Measurements from ENCODE around the gene CGB3. TPM values are rescaled to one million over a fixed set of nuclear protein-coding genes. Genes with fewer than 3 reads are reported as not detected.
"Not testable (repeated sequence)": the region's sequence is repeated elsewhere in the genome, so short reads cannot be mapped to it uniquely, and the experiment has no call there.

The CGB3 gene
- total RNA-seq, 2 donors from 2014 or later: not detected

DNA sequence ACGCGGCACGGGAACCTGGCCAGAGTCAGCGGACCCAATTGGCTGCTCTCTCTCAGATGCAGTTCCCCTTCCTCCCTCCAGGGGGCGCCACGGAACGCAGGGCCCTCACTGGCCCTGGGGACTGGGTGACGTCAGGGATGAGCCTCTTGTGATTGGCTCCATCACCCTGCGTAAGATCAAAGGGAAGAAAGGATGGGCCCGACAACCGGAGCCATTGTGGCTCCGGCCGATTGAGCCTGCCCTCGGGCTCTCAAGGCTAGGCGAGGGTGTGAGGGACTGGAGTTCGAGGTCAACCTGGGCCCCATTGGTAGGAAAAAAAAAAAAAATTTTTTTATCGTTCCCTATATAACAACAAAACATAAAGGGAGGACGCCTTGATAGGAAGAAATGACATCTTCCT is 12.7 kb upstream of the CGB3 start, which contains the start of gene CGB1:
Gene CGB1 (minus strand): TSS at position 81 of the 400 bp plus-strand sequence. CDS start 184 bp downstream, outside the sequence.
- H3K27ac Mint-ChIP-seq; DNase-seq; ATAC-seq; H3K4me3 Mint-ChIP-seq; H3K4me1 Mint-ChIP-seq; H3K9me3 ChIP-seq (ENCODE audit: control insufficient read depth, low read length, poor library complexity, severe bottlenecking); H3K36me3 Mint-ChIP-seq (ENCODE audit: low read depth); H3K27me3 Mint-ChIP-seq: not testable (repeated sequence)

- H3K27ac Mint-ChIP-seq: peak within 1 kb of the TSS; percentile 75
- peak within 1 kb of the TSS; percentile 58 for H3K4me3 Mint-ChIP-seq
- peak; percentile 79 for ATAC-seq
- peaks cover 12% of the 10 kb centered on the region for H3K27me3 Mint-ChIP-seq
- H3K9me3 ChIP-seq (ENCODE audit: control insufficient read depth, low read length, poor library complexity, severe bottlenecking); H3K36me3 Mint-ChIP-seq (ENCODE audit: low read depth); H3K4me1 Mint-ChIP-seq: not testable (repeated sequence)
- peak in 2 of 3 donors; percentile 28 to 31 for DNase-seq
These were observed 7.6 kb upstream of the CGB3 start, which contains the start of gene CGB2 for GRCh38 chr19:49031642-49032301. Gene CGB2, plus strand, starts transcription at chr19:49031890. Its CDS starts 206 bp downstream, at chr19:49032096.

GRCh38 chr19:49030323-49030722 is 6.2 kb upstream of the CGB3 start:
- not testable (repeated sequence) for H3K4me3 Mint-ChIP-seq; H3K27ac Mint-ChIP-seq; ATAC-seq; H3K36me3 Mint-ChIP-seq (ENCODE audit: low read depth); DNase-seq; H3K9me3 ChIP-seq (ENCODE audit: control insufficient read depth, low read length, poor library complexity, severe bottlenecking); H3K4me1 Mint-ChIP-seq
- H3K27me3 Mint-ChIP-seq: peaks cover 12% of the 10 kb centered on the region

- not testable (repeated sequence) for H3K4me1 Mint-ChIP-seq; H3K27ac Mint-ChIP-seq; H3K9me3 ChIP-seq (ENCODE audit: control insufficient read depth, low read length, poor library complexity, severe bottlenecking); H3K36me3 Mint-ChIP-seq (ENCODE audit: low read depth); ATAC-seq; DNase-seq; H3K4me3 Mint-ChIP-seq
- peaks cover 12% of the 10 kb centered on the region for H3K27me3 Mint-ChIP-seq
These were observed 5.6 kb upstream of the CGB3 start for GRCh38 chr19:49029749-49030148.

DNA sequence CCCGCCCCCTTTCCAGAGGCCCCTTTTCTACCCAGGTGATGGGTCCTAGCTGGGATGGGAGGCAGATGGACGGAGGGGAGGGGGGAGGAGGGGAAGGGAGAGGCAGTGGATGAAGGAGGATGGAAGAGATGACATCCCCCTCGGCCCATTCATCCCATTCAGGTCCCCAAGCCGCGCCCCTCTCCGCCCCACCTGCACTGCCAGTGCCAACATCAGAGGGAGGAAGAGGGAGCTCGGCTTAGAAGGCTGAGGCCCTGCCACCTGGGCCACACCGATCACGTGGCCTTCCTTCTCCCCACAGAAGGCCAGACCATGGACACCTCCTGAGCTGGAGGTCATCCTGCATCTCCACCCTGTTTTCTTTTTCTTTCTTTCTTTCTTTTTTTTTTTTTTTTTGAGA is 4.6 kb upstream of the CGB3 start:
- H3K4me3 Mint-ChIP-seq; H3K36me3 Mint-ChIP-seq (ENCODE audit: low read depth); H3K27ac Mint-ChIP-seq; ATAC-seq; DNase-seq; H3K4me1 Mint-ChIP-seq; H3K9me3 ChIP-seq (ENCODE audit: control insufficient read depth, low read length, poor library complexity, severe bottlenecking): not testable (repeated sequence)
- H3K27me3 Mint-ChIP-seq: peaks cover 12% of the 10 kb centered on the region

GRCh38 chr19:49025599-49025998 is 1.5 kb upstream of the CGB3 start:
- not testable (repeated sequence) for H3K36me3 Mint-ChIP-seq (ENCODE audit: low read depth); H3K4me3 Mint-ChIP-seq; ATAC-seq; H3K9me3 ChIP-seq (ENCODE audit: control insufficient read depth, low read length, poor library complexity, severe bottlenecking); H3K27ac Mint-ChIP-seq; H3K4me1 Mint-ChIP-seq; DNase-seq
- peaks cover 13% of the 10 kb centered on the region for H3K27me3 Mint-ChIP-seq

GRCh38 chr19:49025088-49025487 is 955 bp upstream of the CGB3 start:
- H3K4me1 Mint-ChIP-seq: peaks cover 12% of the 10 kb centered on the region
- not testable (repeated sequence) for H3K4me3 Mint-ChIP-seq

DNA sequence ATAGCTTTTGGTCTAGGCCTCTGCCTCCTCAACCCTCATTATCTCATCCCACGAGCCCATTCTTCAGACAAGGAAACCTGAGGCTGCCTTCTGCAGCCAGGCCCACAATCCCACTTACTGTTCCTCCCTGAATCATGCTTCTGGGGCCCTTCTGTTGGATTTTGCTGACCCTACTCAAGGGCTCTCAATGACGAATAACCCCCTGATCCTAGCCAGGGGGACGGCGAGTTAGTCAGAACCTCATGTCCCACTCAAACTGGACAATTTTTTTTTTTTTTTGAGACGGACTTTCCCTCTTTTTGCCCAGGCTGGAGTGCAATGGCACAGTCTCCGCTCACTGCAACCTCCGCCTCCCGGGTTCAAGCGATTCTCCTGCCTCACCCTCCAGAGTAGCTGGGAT is 2.0 kb downstream of the CGB3 start:
- ATAC-seq (no peak), DNase-seq (no peak)
- peaks cover 22% of the 10 kb centered on the region for H3K4me1 Mint-ChIP-seq
- no peaks in the 10 kb centered on the region for H3K9me3 ChIP-seq (ENCODE audit: control insufficient read depth, low read length, poor library complexity, severe bottlenecking)
- no peaks in the 10 kb centered on the region for H3K36me3 Mint-ChIP-seq (ENCODE audit: low read depth)
- H3K27me3 Mint-ChIP-seq: peaks cover 9% of the 10 kb centered on the region
- H3K27ac Mint-ChIP-seq: no peak overlapping the region
- H3K4me3 Mint-ChIP-seq: no peak overlapping the region

More at GRCh38 chr19:49025088-49025487, 955 bp upstream of the CGB3 start:
- not testable (repeated sequence) for H3K9me3 ChIP-seq (ENCODE audit: control insufficient read depth, low read length, poor library complexity, severe bottlenecking); H3K36me3 Mint-ChIP-seq (ENCODE audit: low read depth); H3K27ac Mint-ChIP-seq; DNase-seq; ATAC-seq
- H3K27me3 Mint-ChIP-seq: peaks cover 13% of the 10 kb centered on the region

- H3K4me3 Mint-ChIP-seq: peak overlapping the region; percentile 64
- DNase-seq (no peak), ATAC-seq (no peak)
- H3K36me3 Mint-ChIP-seq (ENCODE audit: low read depth): no peaks in the 10 kb centered on the region
- peak overlapping the region; percentile 87 for H3K27ac Mint-ChIP-seq
- peaks cover 9% of the 10 kb centered on the region for H3K27me3 Mint-ChIP-seq
- no peaks in the 10 kb centered on the region for H3K9me3 ChIP-seq (ENCODE audit: control insufficient read depth, low read length, poor library complexity, severe bottlenecking)
- peaks cover 22% of the 10 kb centered on the region for H3K4me1 Mint-ChIP-seq
These were observed 2.9 kb downstream of the CGB3 start for GRCh38 chr19:49020931-49021895.

DNA sequence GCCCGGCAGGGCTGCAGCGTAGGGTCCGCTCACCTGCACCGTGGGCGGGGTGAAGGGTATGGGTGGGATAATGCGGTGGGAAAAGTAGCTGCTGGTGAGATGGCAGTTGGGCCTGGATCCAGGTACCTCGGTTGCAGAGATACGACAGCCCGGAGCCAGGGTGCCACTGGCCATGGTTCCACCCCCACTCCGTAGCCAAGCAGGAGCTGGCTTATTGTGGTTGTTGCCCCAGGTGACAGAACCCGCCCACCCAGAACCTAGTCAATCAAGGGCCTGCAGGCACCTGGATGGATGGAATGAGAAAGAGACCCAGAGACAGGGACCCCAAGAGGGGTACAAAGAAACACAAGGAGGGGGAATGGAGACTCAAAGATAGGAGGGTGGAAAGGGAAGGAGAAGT is 3.8 kb downstream of the CGB3 start:
- Mint-ChIP-seq H3K4me1 (peaks cover 22% of the 10 kb centered on the region), H3K27me3 (peaks cover 9% of the 10 kb centered on the region), H3K27ac (no peak overlapping the region), H3K4me3 (peak overlapping the region; percentile 55), H3K36me3 (ENCODE audit: low read depth) (no peaks in the 10 kb centered on the region)
- ATAC-seq (no peak), DNase-seq (no peak)
- H3K9me3 ChIP-seq (ENCODE audit: control insufficient read depth, low read length, poor library complexity, severe bottlenecking): no peaks in the 10 kb centered on the region

- Mint-ChIP-seq H3K27ac (peak overlapping the region; percentile 73), H3K4me3 (peak overlapping the region; percentile 94), H3K36me3 (ENCODE audit: low read depth) (no peaks in the 10 kb centered on the region), H3K4me1 (peaks cover 22% of the 10 kb centered on the region), H3K27me3 (peaks cover 9% of the 10 kb centered on the region)
- DNase-seq: peak; percentile 47 to 60 (median 59)
- ATAC-seq: peak; percentile 46
- H3K9me3 ChIP-seq (ENCODE audit: control insufficient read depth, low read length, poor library complexity, severe bottlenecking): no peaks in the 10 kb centered on the region
These were observed 4.7 kb downstream of the CGB3 start for GRCh38 chr19:49019242-49019932.

- not testable (repeated sequence) for H3K36me3 Mint-ChIP-seq (ENCODE audit: low read depth); H3K9me3 ChIP-seq (ENCODE audit: control insufficient read depth, low read length, poor library complexity, severe bottlenecking); ATAC-seq; H3K27me3 Mint-ChIP-seq; DNase-seq
- H3K27ac Mint-ChIP-seq: peak overlapping the region; percentile 73
- H3K4me3 Mint-ChIP-seq: peak overlapping the region; percentile 94
- H3K4me1 Mint-ChIP-seq: peaks cover 22% of the 10 kb centered on the region
These were observed 5.5 kb downstream of the CGB3 start for GRCh38 chr19:49018388-49019241.
